ENCODE measurements around the gene MAD1L1. TPM values are rescaled to one million over a fixed set of nuclear protein-coding genes. Genes with fewer than 3 reads are reported as not detected.

MAD1L1 gene
- total RNA-seq, 1 donor from 2014 or later: 32.7 TPM

DNA sequence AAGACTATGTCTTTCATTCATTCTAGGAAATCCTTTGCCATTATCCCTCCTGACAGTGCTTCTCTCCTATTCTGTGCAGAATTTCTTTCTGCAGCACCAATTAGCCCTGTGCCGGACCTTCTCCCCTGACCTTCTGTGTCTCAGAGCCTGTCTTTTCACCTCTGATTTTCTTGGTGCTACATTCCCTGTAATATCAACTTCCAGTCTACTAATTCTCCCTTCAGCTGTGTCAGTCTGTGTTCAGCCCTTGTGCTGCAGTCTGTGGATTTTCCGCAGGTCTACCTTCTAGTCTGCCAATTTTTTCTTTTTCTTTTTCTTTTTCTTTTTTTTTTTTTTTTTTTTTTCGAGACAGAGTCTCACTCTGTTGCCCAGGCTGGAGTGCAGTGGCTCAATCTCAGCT, 446.9 kb downstream of the MAD1L1 start:
- H3K9me3 Mint-ChIP-seq (ENCODE audit: unreplicated experiment): peaks cover 6% of the 10 kb centered on the region
- DNase-seq (ENCODE audit: extremely low spot score, unreplicated experiment): peak; percentile 19
- peaks cover 12% of the 10 kb centered on the region for H3K27me3 Mint-ChIP-seq (ENCODE audit: unreplicated experiment)
- no peak overlapping the region for H3K4me3 Mint-ChIP-seq (ENCODE audit: unreplicated experiment)
- H3K4me1 Mint-ChIP-seq (ENCODE audit: unreplicated experiment): no peaks in the 10 kb centered on the region
- H3K36me3 Mint-ChIP-seq (ENCODE audit: unreplicated experiment): no peaks in the 10 kb centered on the region
- H3K27ac Mint-ChIP-seq (ENCODE audit: unreplicated experiment): no peak overlapping the region
- TF ChIP-seq, protein P1, sequence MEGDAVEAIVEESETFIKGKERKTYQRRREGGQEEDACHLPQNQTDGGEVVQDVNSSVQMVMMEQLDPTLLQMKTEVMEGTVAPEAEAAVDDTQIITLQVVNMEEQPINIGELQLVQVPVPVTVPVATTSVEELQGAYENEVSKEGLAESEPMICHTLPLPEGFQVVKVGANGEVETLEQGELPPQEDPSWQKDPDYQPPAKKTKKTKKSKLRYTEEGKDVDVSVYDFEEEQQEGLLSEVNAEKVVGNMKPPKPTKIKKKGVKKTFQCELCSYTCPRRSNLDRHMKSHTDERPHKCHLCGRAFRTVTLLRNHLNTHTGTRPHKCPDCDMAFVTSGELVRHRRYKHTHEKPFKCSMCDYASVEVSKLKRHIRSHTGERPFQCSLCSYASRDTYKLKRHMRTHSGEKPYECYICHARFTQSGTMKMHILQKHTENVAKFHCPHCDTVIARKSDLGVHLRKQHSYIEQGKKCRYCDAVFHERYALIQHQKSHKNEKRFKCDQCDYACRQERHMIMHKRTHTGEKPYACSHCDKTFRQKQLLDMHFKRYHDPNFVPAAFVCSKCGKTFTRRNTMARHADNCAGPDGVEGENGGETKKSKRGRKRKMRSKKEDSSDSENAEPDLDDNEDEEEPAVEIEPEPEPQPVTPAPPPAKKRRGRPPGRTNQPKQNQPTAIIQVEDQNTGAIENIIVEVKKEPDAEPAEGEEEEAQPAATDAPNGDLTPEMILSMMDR (IDR thresholded peaks at IDR 0.05): no peak

DNA sequence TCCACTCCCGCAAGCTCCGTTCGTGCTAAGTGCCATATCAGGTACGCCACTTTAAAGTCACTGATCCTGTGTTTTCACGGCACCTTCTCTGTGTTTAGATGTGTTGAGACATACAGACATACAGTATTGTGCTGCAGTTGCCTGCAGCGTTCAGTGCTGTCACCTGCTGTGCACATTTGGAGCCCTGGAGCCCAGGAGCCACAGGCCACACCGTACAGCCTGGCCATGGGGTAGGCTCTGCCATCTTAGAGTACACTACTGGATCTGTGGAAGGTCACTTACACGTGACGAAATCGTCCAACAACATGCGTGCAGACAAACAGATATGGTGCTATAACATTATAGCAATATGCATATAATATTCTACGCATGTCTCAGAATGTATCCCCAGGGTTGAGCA, 451.4 kb downstream of the MAD1L1 start:
- TF ChIP-seq, protein P1 (IDR thresholded peaks at IDR 0.05): no peak
- peak; percentile 69 for DNase-seq (ENCODE audit: extremely low spot score, unreplicated experiment)
- H3K27ac Mint-ChIP-seq (ENCODE audit: unreplicated experiment): no peak overlapping the region
- peaks cover 16% of the 10 kb centered on the region for H3K27me3 Mint-ChIP-seq (ENCODE audit: unreplicated experiment)
- H3K36me3 Mint-ChIP-seq (ENCODE audit: unreplicated experiment): no peaks in the 10 kb centered on the region
- no peak overlapping the region for H3K4me3 Mint-ChIP-seq (ENCODE audit: unreplicated experiment)
- H3K9me3 Mint-ChIP-seq (ENCODE audit: unreplicated experiment): peaks cover 6% of the 10 kb centered on the region
- H3K4me1 Mint-ChIP-seq (ENCODE audit: unreplicated experiment): no peaks in the 10 kb centered on the region

DNA sequence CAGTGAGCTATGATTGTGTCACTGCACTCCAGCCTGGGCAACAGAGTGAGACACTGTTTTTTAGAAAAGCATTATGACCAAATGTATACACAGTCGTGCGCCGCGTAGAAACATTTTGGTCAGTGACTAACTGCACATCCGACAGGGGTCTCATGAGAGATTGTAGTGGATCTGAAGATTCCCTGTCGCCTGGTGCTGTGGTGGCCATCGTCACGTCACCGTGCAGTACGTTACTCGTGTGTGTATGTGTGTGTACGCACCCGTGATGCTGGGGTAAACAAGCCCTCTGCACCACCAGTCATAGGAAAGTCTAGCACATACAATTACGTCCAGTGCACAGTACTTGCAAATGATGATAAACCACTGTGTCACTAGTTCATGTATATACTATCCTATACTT, 453.3 kb downstream of the MAD1L1 start:
- Mint-ChIP-seq H3K9me3 (ENCODE audit: unreplicated experiment) (peaks cover 10% of the 10 kb centered on the region), H3K4me3 (ENCODE audit: unreplicated experiment) (no peak overlapping the region), H3K27ac (ENCODE audit: unreplicated experiment) (no peak overlapping the region), H3K4me1 (ENCODE audit: unreplicated experiment) (no peaks in the 10 kb centered on the region), H3K27me3 (ENCODE audit: unreplicated experiment) (peaks cover 24% of the 10 kb centered on the region), H3K36me3 (ENCODE audit: unreplicated experiment) (no peaks in the 10 kb centered on the region)
- TF ChIP-seq, protein P1 (IDR thresholded peaks at IDR 0.05): no peak
- peak; percentile 65 for DNase-seq (ENCODE audit: extremely low spot score, unreplicated experiment)

DNA sequence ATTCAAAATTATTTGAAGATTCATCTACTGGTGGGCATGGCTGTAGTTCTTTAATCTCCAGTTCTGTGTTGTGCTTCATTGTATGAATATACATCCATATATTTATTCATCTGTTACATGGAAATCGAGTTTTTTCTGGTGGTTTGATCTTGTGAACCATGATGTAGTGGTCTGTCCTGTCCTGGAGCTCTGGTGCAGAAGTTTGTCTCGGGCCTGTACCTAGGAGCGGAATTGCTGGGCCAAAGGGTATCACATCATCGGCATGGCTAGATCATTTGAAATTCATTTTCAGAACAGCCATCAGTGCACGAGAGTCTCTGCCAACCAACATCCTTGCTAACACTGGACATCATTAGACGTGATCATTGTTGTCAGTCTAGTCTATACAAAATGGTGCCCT, 455.6 kb downstream of the MAD1L1 start:
- DNase-seq (ENCODE audit: extremely low spot score, unreplicated experiment): peak; percentile 8
- no peaks in the 10 kb centered on the region for H3K4me1 Mint-ChIP-seq (ENCODE audit: unreplicated experiment)
- TF ChIP-seq, protein P1 (IDR thresholded peaks at IDR 0.05): no peak
- H3K36me3 Mint-ChIP-seq (ENCODE audit: unreplicated experiment): no peaks in the 10 kb centered on the region
- H3K9me3 Mint-ChIP-seq (ENCODE audit: unreplicated experiment): peaks cover 10% of the 10 kb centered on the region
- H3K4me3 Mint-ChIP-seq (ENCODE audit: unreplicated experiment): no peak overlapping the region
- H3K27me3 Mint-ChIP-seq (ENCODE audit: unreplicated experiment): peaks cover 27% of the 10 kb centered on the region
- H3K27ac Mint-ChIP-seq (ENCODE audit: unreplicated experiment): no peak overlapping the region

DNA sequence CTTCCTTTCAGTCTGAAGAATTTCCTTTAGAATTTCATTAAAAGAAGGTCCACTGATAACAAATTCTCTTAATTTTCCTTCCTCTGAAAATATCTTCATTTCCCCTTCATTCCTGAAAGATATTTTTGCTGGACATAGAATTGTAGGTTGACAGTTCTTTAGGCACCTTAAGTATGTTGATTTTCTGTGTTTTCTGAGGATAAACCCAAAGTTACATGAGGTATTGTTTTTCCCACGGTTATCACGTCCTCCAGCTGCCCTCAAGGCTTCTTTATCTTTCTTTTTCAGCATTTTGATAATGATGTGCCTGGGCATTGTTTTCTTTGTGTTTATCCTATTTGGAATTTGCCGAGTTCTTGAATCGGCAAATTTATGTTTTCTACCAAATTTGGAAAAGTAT, 457.4 kb downstream of the MAD1L1 start:
- Mint-ChIP-seq H3K36me3 (ENCODE audit: unreplicated experiment) (no peaks in the 10 kb centered on the region), H3K4me1 (ENCODE audit: unreplicated experiment) (no peaks in the 10 kb centered on the region), H3K27ac (ENCODE audit: unreplicated experiment) (no peak overlapping the region), H3K27me3 (ENCODE audit: unreplicated experiment) (peaks cover 27% of the 10 kb centered on the region), H3K9me3 (ENCODE audit: unreplicated experiment) (peaks cover 10% of the 10 kb centered on the region), H3K4me3 (ENCODE audit: unreplicated experiment) (no peak overlapping the region)
- TF ChIP-seq, protein P1 (IDR thresholded peaks at IDR 0.05): no peak
- DNase-seq (ENCODE audit: extremely low spot score, unreplicated experiment): no peak

Data from osteocyte (in vitro differentiated cells).